ENCODE measurements around the gene SCNN1A. TPM values are rescaled to one million over a fixed set of nuclear protein-coding genes. Genes with fewer than 3 reads are reported as not detected.

Gene SCNN1A
- total RNA-seq, 1 donor from 2014 or later = 156 TPM

GRCh38 chr12:6372403-6373003 lies 2.9 kb downstream of the SCNN1A start:
- no peaks in the 10 kb centered on the region for H3K27me3 ChIP-seq (ENCODE audit: low read depth)
- DNase-seq = peak; percentile 76
- no peaks in the 10 kb centered on the region for H3K36me3 ChIP-seq
- ATAC-seq = peak; percentile 33 to 46
- H3K9me3 ChIP-seq = no peaks in the 10 kb centered on the region
- intact Hi-C loops (cut with DNase I) = no loop called here
- peaks cover 69% of the 10 kb centered on the region for H3K4me1 ChIP-seq
- H3K27ac ChIP-seq = peak overlapping the region; percentile 82
- TF ChIP-seq CTCF (IDR thresholded peaks at IDR 0.05) = no peak
- peak overlapping the region; percentile 56 for H3K4me3 ChIP-seq

DNA sequence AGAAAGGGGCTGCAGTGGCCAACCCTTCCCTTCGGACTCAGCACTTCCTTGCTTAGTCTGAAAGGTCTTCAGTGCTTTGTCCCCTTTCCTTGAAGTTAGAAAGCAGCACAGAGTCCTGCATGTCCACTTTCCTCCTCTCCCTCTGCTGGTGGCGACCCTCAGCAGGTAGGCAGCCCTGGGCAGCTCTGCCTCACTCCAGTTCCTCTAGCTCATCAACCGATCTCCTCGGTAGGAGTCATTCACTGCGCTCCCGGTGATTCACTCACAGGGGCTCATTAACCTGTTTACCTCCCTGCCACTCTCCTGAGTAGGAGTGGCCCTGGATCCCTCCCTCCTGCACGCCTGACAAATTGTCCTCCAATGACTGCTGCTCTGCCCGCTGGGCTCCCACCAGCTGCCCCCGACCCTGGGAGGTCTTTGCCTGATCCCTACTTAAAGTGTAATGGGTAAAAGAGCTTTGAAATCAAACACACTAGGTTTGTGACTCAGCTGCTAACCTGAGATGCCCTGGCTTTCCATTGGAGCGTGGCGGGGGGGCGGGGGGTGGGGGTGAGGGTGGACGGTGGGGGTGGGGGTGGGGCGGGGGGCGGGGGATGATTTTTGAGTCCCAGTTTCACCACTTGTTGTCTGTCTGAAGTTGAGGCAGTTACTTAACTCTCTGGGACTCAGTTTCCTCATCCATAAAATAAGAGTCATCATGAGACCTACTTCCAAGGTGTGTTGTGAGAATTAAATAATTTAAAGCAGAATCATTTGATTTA lies 4.2 kb downstream of the SCNN1A start:
- peak overlapping the region; percentile 56 for H3K4me3 ChIP-seq
- intact Hi-C loops (cut with DNase I) = no loop called here
- no peaks in the 10 kb centered on the region for H3K36me3 ChIP-seq
- ATAC-seq = peak; percentile 27 to 53
- no peak for TF ChIP-seq CTCF (IDR thresholded peaks at IDR 0.05)
- no peaks in the 10 kb centered on the region for H3K9me3 ChIP-seq
- peaks cover 63% of the 10 kb centered on the region for H3K4me1 ChIP-seq
- DNase-seq = peak; percentile 66
- H3K27me3 ChIP-seq (ENCODE audit: low read depth) = no peaks in the 10 kb centered on the region
- peak overlapping the region; percentile 82 for H3K27ac ChIP-seq

- Histone ChIP-seq H3K36me3 (no peaks in the 10 kb centered on the region), H3K4me3 (peak overlapping the region; percentile 32), H3K27me3 (ENCODE audit: low read depth) (no peaks in the 10 kb centered on the region), H3K27ac (peak overlapping the region; percentile 26), H3K4me1 (peaks cover 57% of the 10 kb centered on the region), H3K9me3 (no peaks in the 10 kb centered on the region)
- intact Hi-C loops (cut with DNase I) = no loop called here
- TF ChIP-seq CTCF (IDR thresholded peaks at IDR 0.05) = no peak
- no peak for DNase-seq
- ATAC-seq = no peak
Observed at GRCh38 chr12:6370576-6370935, 4.8 kb downstream of the SCNN1A start.

DNA sequence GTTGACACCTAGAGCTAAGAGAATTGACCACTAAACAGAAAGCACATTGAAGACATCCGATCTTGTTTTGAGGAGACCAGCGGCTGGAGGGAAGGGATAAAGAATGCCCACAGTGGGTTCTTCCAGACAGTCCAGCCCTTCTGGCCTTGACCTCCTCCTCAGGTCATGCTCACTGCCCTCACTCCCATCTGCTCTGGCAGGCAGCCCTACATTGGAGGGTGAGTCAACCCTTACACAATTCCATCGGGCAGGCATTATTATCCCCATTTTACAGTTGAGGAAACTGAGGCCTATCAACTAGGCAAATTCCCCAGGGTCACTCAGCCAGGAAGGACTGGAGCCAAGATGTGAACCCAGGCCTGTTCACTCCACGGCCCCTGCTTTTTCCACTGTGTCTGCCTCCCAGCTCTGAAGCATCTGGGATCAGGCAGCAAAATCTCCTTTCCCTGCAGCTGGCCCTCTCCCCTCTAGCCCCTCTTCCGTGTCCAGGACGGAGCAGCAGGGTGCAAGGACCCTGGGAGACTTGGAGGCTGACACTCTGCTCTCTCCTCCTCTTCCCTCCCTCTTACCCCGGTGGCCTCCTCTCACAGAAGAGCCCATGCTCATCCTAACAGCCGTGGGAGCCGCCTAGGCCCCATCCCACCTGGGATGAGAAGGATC lies 5.3 kb downstream of the SCNN1A start:
- intact Hi-C loops (cut with DNase I) = loop anchor here (5.0 kb wide), 1 partner anchor 38 kb away; no protein-coding TSS in a partner anchor
- H3K36me3 ChIP-seq = no peaks in the 10 kb centered on the region
- H3K4me1 ChIP-seq = peaks cover 58% of the 10 kb centered on the region
- peak overlapping the region; percentile 3 for H3K4me3 ChIP-seq
- no peak for ATAC-seq
- H3K27ac ChIP-seq = no peak overlapping the region
- no peaks in the 10 kb centered on the region for H3K9me3 ChIP-seq
- no peaks in the 10 kb centered on the region for H3K27me3 ChIP-seq (ENCODE audit: low read depth)
- no peak for TF ChIP-seq CTCF (IDR thresholded peaks at IDR 0.05)
- peak; percentile 37 for DNase-seq

DNA sequence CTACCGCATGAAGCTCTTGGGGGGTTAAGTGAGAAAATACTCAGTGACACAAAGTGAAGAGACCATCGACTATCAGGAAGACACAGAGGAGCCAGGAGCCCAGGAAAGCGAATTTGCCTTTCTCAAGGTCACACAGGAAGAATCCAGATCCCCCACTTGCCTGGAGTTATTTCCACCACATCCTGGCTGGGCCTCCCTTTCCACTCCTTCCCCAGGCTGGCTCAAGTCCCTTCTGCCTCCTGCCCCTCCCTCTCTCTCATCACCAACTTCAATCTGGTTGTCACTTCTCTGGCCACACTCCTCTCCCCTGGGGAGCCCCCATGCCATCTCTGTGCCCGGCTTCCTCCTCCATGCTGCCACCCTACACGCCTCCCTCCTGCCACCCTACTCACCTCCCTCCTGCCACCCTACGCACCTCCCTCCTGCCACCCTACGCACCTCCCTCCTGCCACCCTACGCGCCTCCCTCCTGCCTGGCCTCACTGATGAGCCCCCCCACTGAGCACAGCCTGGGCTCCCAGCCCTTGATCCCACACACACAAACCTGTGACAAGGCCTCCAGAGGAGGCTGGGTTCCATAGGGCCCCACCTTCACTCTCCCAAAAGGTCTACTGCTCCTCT lies 6.3 kb downstream of the SCNN1A start:
- intact Hi-C loops (cut with DNase I) = loop anchor here (5.0 kb wide), 1 partner anchor 37 kb away; no protein-coding TSS in a partner anchor
- H3K9me3 ChIP-seq = no peaks in the 10 kb centered on the region
- no peak for TF ChIP-seq CTCF (IDR thresholded peaks at IDR 0.05)
- H3K27me3 ChIP-seq (ENCODE audit: low read depth) = no peaks in the 10 kb centered on the region
- H3K4me3 ChIP-seq = no peak overlapping the region
- no peaks in the 10 kb centered on the region for H3K36me3 ChIP-seq
- peak; percentile 30 for DNase-seq
- peak overlapping the region; percentile 49 for H3K27ac ChIP-seq
- H3K4me1 ChIP-seq = peaks cover 69% of the 10 kb centered on the region
- no peak for ATAC-seq

All from lower lobe of right lung (tissue), 2 donors.